Measurements from ENCODE around the gene SAFB2.

Gene SAFB2

DNA sequence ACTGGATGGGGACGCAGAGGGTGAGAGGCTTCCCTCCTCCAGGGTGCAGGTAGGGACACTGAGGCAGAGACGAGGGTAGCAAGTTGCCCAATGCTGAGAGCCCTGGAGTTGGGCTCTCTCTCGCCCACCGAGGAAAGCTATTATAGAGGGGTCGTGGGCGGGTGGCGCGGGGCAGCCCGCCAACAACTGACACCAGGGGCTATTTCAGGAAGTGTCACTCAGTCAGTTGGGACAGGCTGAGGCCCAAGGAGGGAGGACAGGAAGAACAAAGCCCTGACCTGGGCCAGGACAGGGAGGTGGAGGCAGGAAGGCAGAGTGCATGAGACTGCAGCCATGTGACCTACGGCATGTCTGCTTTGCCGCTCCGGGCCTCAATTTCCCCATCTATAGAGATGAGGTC is 84.7 kb downstream of the SAFB2 start:
- FAIRE-seq, result no peak

Data from TTC549 (cell line).